Stimulated activated CD8-positive, alpha-beta memory T cell treated with anti-CD3 and anti-CD28 coated beads, Interleukin-15, amount 100 ng/mL, for 48 hours (primary cell): ENCODE data around the gene PHRF1.

ENCODE experiments used
- DNase-seq, 2 donors: peaks; one replicate each; pipeline ENCODE4 v3.0.0-alpha.2; 2020; ENCODE audit warnings: low read depth in 2 of 2

Gene PHRF1

DNA sequence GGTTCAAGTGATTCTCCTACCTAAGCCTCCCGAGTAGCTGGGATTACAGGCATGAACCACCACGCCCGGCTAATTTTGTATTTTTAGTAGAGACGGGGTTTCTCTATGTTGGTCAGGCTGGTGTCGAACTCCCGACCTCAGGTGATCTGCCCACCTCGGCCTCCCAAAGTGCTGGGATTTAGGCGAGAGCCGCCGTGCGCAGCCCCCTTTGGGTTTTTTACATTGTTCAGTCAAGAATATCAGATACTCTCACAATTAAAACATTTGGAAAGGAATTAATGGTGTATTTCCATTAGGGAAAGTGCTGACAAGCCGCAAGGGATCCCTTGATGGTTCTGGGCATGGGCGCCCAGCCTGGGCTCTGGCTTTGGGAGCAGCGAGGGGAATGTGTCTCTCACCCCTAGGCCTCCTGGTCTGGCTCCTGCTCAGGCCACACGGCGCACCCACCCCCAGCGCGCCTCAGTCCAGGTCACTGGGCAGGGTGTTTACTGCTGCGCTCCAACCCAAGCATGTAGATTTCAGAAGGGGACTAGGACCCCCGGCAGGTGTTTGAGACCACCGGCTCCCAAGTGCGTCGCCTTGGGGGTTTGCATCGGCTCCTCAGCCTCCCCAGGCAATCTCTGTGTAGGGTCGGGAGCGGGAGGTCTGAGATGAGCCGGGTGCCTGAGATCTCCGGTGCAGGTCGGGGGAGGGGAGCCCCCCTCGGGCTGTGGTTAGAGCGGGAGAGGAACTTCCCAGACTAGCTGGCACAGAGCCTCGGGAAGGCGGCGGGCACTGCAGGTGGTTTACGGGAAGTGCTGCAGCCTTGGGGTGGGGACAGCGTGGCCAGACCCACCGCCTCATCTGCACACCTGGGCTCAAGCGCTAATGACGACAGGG is 40.3 kb downstream of the PHRF1 start:
- no peak for DNase-seq

DNA sequence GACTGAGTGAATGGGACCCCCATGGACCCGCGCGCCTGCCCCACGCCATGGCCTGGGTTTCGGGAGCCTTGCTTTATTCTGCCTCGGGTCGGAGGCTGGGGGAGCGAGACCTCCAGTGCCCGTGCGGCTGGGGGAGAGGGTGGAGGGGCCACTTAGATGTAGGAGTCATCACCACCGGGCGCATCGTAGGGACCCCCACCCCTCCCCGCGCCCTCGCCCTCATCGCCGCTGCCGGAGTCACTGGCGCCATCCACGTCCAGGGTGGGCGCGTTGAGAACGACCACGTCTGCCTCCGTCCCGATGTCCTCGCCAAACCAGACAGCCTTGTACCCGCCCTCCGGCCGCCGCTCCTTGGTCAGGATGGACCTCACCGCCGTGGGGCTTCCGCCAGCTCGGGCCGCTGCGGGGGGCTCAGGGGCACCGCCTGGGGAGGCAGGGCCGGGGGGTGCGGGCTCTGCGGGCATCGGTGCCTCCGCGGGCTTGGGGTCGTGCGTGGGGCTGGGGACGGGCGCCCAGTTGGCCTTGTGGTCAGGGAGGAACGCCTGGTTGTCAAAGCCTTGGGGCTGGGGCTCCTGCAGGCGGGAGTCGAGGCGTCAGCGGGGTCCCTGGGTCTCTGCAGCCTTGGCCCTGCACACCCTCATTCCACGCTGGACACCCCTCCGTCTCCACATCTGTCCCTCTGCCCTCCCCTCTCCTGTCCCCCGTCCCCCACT is 41.1 kb downstream of the PHRF1 start:
- DNase-seq, result no peak

- no peak for DNase-seq
Observed at GRCh38 chr11:617912-618682, 41.8 kb downstream of the PHRF1 start.

DNA sequence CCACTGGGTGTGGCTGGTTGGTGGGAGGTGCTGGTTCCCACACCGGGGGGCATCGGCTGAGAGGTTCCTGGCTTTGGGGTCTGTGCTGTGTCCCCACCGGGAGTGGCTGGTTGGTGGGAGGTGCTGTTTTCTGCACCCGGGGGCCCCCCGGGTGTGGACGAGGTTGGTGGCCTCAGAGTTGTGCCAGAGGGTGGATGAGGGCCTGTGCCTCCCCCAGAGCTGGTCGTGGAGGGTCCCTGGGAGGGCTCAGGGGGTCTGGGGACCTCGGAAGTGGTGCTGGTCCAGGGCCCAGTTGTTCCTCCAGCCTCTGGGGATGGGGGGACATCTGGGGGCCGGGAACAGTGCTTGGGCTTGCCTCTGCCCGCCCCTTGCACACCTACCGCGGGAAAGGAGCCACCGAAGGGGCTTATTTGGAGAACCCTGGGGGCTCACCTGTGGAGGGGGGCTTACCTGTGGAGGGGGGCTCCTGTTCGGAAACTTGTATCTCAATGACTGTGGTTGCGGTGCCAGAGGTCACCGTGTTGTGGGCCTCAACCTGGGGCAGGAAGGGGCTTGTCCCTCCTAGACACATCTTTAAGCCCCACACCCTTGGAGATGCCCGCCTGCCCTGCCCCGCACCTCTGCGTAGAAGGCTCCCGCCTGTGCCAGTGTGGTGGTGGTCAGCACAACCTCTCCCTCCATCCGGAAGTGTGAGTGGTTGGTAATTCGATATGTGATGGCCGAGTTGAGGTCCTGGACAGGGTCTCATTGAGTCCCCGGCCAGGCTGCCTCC is 42.8 kb downstream of the PHRF1 start:
- no peak for DNase-seq

DNA sequence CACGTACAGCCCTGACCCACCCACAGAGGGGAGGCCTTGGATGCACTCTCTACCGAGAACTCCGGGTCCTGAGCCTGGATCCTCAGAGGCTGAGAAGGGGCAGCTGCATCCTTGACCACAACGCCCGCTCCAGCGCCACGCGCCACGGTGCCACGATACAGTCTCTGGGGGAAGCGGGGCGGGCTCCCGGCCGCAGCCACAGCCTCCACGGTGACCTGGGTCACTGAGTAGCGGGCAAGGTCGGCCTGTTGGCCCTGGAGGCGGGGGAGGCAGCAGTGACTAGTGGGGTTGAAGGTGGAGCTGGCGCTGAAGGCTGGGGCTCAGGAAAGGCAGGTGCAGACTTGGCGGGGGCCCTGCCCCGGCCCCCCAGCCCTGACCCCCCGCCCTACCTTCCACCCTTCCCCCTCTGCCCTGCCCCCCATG is 43.4 kb downstream of the PHRF1 start:
- DNase-seq, result no peak

- no peak for DNase-seq
Observed at GRCh38 chr11:620201-620600, 43.9 kb downstream of the PHRF1 start.

- no peak for DNase-seq
Observed at GRCh38 chr11:620935-621814, 44.9 kb downstream of the PHRF1 start.

GRCh38 chr11:621838-622237 is 45.6 kb downstream of the PHRF1 start:
- no peak for DNase-seq

DNA sequence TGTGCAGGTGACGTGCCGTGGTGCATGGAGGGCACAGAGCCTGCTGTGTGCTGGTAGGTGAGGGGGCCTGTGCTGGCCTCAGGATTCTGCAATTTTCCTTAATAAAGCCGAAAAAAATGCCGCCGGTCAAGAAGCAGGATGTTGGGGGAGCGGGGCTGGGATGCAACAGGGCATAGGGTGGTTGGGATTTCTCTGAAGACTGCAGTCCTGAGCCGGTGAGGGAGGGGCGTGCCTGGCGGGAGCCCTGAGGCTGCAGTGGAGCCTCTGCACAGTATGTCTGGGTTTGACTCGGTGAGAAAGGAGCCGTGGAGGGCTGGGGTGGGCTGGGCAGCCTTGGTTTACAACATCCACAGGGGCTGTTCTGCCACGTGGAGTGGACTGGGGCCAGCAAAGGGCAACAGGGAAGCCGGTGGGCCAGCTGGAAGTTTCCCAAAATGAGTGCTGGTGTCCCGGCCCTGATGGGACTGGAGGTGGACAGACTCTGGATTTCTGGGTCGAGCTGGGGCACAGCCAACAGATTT is 47.1 kb downstream of the PHRF1 start:
- DNase-seq, result no peak

DNA sequence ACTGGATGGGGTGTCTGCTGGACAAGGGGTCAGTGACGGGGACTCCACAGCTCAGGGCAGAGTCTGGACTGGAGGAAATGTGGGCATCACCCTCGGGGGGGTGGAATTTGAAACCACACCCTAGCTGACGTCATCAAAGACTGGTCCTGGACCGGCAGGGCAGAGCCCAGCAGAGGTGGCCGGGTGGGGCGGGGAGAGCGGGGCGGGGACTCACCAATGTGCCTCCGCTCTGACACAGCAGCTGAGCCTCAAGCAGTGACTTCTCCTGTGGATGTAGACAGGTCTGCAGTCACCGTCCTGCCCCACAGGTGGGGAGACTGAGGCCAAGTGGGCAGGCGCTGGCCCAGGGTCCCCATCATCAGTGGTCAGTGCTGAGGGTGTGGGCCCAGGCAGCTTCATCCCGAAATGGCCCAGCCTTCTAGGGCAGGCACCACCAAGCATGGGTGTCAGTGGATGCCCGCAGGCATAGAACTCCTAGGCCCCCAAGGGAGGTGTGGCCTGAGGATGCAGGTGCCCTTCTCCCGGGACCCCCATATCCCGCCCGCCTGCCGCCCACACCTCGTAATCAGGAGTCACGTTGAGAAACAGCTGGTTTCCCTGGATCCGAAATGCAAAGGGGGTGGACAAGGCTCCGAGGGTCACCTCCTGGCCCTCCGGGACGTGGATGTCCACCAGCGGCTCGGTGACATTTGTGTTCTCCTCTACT is 47.9 kb downstream of the PHRF1 start:
- DNase-seq, result no peak

DNA sequence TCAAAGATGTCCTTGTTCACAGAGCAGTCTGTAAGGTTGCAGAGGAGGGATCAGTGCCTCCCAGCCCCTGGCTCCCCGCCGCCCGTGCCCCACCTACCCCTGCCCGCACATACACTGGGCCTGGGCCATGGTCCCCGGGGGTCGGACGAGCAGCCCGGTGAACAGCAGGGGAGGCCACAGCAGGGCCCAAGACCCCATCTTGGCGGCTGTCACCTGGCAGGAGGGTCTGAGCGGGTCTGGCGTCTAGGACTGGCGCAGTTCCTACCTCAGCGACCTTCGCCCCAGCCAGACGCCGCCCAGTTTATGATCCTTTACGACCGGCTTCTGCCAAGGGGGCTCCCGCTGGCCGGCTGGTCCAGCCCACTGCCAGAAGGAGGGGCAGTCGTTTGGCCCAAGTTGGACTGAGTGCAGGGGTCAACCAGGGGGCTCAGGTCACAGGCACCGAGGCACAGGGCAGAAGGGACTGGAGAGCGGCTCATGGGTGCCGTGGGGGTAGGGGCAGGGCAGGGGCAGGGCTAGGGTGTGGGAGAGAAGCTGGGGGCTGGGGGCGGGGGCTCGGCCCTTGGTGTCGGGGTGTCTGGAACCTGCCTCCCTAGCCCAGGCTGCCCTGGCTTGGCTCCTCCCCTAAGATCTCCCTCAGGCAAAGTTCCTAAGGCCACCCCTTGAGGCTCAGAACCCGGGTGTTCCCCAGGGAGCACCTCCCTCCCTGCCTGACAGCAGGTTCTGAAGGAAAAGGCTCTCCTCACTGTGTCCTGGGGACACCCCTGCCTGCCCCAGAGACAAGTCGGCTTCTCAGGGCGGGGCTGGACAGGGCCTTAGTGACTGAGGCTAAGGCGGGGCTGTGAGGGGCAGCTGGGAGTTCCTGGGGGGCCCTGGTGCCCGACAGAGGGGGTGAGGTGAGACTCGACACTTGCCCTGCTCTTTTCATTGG is 48.7 kb downstream of the PHRF1 start, which contains the start of gene CDHR5:
TSS of gene CDHR5 (minus strand) at position 251 of the 931 bp plus-strand sequence. CDS start at position 198, 53 bp downstream.
- DNase-seq, result no peak

DNA sequence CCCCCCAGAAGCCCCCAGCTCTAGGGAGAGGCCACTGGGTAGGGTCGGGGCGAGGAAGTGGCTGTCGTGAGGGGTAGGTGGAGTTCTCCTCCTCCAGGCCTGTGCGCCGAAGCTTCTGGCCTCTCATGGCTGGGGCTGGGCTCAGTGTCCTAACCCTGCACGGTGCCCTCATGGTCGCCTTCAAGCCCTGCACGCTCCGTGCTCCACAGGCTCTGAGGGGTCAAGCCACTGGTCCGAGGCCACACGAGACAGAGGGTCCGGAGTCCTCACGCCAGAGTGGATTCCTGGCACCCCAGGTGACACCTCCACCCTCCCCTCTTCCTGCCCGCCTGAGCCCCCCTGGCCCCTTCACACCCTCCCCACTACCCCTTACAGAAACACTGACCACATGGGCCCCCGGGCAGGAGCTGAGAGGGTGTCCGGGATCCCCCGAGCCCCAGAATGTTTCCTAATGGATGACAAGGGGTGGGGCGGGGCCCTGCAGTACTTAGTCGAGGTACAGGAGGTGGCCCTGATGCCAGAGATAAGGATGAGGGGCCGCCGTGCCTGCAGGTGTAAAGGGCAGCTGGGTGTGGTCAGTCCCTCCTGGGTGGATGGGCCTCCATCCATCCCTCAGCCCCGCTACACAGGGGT is 49.5 kb downstream of the PHRF1 start:
- DNase-seq, result no peak

DNA sequence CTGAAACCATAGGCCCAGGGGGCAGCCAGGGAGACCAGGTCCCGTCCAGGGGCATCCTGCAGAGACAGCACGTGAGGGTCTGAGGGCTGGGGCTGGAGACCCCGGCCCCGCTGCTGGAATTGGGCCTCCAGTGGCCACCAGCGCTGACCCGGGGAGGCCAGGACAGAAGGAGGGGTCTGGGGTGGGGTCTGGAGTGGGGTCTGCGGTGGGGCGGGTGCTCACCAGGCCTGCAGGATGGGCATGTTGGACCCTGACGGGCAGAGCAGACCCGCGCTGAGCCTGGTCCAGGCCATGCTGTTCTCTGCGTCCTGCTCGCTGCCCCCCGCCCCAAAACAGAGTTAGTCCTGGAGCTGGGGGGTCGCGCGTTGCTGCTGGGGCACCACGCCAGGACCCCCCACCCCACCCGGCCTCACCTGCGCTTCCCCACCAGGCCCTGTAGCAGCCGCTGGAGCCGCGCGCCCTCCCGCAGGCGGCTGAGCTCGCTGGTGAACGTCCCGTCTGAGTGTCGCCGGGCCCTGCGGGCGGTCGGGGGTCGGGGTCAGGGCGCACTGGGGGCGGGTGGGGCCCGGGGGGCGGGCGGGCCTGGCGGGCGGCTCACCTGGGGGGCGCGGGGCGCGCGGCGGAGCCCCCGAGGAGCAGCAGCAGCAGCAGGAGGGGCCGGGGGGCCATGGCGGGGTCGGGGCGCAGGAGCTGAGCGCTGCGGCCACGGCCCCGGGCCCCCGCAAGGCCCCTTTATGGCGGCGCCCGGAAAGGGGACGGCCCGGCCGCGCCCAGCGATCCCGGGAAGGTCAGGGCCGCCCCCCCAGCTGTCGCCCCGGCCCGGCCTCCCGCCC is 50.4 kb downstream of the PHRF1 start, which contains the start of gene SCT:
TSS of gene SCT (minus strand) at position 707 of the 833 bp plus-strand sequence. CDS start at position 669, 38 bp downstream.
- DNase-seq, result no peak

GRCh38 chr11:627308-627576 is 51.0 kb downstream of the PHRF1 start:
- DNase-seq, result no peak

DNA sequence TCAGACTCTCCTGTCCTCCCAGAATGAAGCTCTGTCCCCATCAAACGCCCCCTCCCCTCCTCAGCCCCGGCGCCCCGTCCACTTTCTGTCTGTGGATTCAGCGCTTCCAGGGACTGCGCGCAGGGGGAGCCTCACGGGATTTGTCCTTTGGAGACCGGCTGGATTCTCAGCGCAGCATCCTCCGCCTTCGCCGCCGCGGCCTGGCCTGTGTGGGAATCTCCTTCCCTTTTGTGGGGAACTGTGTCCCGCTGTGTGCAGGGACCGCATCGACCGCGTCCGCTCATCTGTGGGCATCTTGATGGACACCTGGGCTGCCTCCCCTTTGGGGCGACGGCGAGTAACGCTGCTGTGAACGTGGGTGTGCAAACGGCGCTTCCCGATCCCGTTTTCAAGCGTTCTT is 51.8 kb downstream of the PHRF1 start:
- DNase-seq, result no peak

GRCh38 chr11:629237-629583 is 52.9 kb downstream of the PHRF1 start:
- DNase-seq, result no peak

- no peak for DNase-seq
Observed at GRCh38 chr11:630871-631270, 54.6 kb downstream of the PHRF1 start.
